Suprapubic skin (tissue), 4 donors: ENCODE data around the gene CPNE2.

Experiments used
- CTCF ChIP-seq, 2 donors: fragments of 200-600 bp in 1 of 2; fragments of 450-650 bp in 1 of 2; sonication (generic) in 1 of 2; IDR thresholded peaks; one replicate each; pipeline ENCODE4 v1.5.1; 2016 to 2019; ENCODE audit warnings: antibody characterized with exemption in 2 of 2, mild to moderate bottlenecking in 1 of 2, moderate library complexity in 1 of 2
- EP300 ChIP-seq: sonication (generic); formaldehyde crosslinking; IDR thresholded peaks from one replicate; pipeline ENCODE4 v1.6.1; 2017; ENCODE audit warnings: antibody characterized with exemption
- POLR2A ChIP-seq, 2 donors: fragments of 450-650 bp; IDR thresholded peaks; one replicate each; pipeline ENCODE4 v1.6.1; 2017; ENCODE audit warnings: antibody characterized with exemption in 2 of 2, mild to moderate bottlenecking in 2 of 2, moderate library complexity in 2 of 2
- POLR2AphosphoS5 ChIP-seq, 3 donors: sonication (generic); formaldehyde crosslinking; IDR thresholded peaks; one replicate each; pipeline ENCODE4 v1.6.1; 2017; ENCODE audit warnings: antibody characterized with exemption in 3 of 3

GRCh38 chr16:57166451-57166850 is 74.1 kb downstream of the CPNE2 start:
- TF ChIP-seq CTCF (IDR thresholded peaks at IDR 0.05), result no peak
- TF ChIP-seq POLR2AphosphoS5 (IDR thresholded peaks at IDR 0.05), result no peak
- TF ChIP-seq EP300, result no peak
- no peak for TF ChIP-seq POLR2A (IDR thresholded peaks at IDR 0.05)
